Measurements from ENCODE around the gene COL5A1. TPM values are rescaled to one million over a fixed set of nuclear protein-coding genes. Genes with fewer than 3 reads are reported as not detected.

Gene COL5A1
- total RNA-seq, 2 experiments from 2014 or later = 0.09 to 0.16 TPM

DNA sequence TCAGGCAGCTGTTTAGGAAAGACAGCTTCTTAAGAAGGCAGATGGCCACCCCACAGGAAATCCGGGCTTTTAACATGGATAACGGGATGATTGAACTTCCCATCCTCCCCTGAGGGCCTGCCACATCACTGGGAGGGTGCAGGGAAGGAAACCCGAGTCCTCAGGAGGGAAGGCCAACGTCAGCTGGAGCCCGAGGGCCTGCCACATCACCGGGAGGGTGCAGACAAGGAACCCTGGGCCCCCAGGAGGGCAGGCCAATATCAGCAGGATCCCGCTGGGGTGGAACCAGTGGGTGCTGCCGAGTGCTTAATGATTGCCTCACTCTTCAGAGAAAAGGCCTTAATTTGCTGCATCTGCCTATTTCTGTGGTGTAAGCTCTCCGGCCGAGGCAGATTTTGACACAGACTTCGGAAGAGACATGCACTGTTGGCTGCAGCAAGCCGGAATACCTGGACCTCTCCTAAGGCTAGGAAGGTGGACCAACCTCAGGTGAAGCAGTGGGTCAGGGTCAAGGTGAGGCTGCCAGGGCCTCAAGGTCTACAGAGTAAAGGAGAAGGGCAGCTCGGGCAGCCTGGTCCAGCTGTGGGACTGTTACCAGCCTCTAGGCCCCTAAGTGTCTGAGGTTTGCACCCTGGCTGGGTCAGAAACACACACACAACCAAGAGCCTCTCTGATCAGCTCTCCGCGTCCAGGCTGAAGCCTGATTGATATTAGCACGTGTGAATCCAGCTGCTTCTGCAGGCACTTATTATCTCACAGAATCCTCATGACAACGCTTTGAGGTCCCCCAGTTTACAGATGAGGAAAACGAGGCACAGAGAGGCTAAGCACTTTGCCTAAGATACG is 14.8 kb upstream of the COL5A1 start:
- Mint-ChIP-seq H3K27me3 (no peaks in the 10 kb centered on the region), H3K4me1 (no peaks in the 10 kb centered on the region), H3K36me3 (no peaks in the 10 kb centered on the region), H3K9me3 (ENCODE audit: low read depth) (no peaks in the 10 kb centered on the region), H3K4me3 (no peak overlapping the region), H3K27ac (no peak overlapping the region)
- CTCF ChIA-PET = no interaction called here
- ATAC-seq (no peak), DNase-seq (no peak)

DNA sequence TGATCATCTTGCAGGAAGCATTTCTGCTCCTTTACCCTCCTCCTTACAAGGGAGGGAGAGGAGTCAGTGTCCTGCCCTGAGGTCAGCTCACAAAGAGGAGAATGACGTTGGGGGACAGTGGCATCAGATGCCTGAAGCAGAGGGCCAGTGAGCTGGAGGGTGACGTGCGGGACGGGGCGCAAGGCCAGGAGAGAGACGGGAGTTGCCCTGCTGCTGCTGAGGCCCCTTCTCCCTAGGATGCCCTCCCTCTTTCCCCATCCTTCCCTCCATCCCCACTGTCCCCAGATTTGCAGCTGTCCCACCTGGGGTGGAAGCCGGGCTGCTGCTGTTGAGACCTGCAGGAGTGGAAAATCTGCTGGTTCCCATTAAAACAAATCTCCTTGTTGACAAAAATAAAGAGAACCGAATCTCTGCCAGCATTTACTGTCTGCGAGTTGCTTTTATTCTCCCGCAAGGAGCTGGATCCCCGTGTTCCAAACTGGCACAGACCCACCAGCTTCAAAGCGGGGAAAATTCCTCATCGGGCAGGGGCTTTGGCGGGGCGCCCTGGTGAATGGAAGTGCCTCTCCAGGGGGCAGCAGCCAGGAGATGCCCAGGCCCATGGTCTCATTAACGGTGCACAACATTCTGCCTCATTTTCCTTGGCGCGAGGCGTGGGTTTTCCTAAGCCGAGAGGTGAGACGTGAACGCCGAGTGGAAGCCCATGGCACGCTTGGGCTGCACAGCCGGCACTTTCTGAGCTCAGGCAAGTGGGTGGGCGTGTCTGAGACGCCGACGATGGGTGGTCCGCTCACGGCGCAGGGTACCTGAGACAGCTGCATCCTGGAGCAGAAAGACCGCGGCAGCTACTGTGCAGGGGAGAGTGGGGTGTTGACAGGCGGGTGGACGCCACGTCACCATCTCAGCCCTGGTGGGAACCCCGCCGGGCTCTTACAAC is 13.9 kb upstream of the COL5A1 start:
- no peak for ATAC-seq

DNA sequence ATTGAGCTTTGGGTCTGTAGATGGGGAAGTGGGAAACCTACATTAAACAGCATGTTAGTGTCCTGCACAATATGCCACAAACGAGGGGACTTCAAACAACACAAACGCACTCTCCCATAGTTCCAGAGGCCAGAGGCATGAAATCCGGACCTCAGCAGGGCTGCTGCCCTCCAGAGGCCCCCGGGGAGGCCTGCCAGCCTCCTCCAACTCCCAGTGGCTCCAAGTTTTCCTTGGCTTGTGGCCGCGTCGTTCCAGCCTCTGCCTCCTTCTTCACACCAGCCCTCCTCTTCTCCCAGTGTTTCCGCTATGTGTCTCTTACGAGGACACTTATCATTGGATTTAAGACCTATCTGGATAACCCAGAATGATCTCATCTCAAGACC is 13.3 kb upstream of the COL5A1 start:
- DNase-seq (no peak), ATAC-seq (no peak)
- Mint-ChIP-seq H3K9me3 (ENCODE audit: low read depth) (no peaks in the 10 kb centered on the region), H3K27me3 (no peaks in the 10 kb centered on the region), H3K4me3 (no peak overlapping the region), H3K36me3 (no peaks in the 10 kb centered on the region), H3K4me1 (no peaks in the 10 kb centered on the region), H3K27ac (no peak overlapping the region)
- CTCF ChIA-PET = no interaction called here

More for the DNA sequence above, 13.9 kb upstream of the COL5A1 start:
- no peaks in the 10 kb centered on the region for H3K4me1 Mint-ChIP-seq
- no peak for DNase-seq
- H3K9me3 Mint-ChIP-seq (ENCODE audit: low read depth) = no peaks in the 10 kb centered on the region
- CTCF ChIA-PET = no interaction called here
- H3K36me3 Mint-ChIP-seq = no peaks in the 10 kb centered on the region
- H3K4me3 Mint-ChIP-seq = no peak overlapping the region
- no peaks in the 10 kb centered on the region for H3K27me3 Mint-ChIP-seq
- H3K27ac Mint-ChIP-seq = no peak overlapping the region

DNA sequence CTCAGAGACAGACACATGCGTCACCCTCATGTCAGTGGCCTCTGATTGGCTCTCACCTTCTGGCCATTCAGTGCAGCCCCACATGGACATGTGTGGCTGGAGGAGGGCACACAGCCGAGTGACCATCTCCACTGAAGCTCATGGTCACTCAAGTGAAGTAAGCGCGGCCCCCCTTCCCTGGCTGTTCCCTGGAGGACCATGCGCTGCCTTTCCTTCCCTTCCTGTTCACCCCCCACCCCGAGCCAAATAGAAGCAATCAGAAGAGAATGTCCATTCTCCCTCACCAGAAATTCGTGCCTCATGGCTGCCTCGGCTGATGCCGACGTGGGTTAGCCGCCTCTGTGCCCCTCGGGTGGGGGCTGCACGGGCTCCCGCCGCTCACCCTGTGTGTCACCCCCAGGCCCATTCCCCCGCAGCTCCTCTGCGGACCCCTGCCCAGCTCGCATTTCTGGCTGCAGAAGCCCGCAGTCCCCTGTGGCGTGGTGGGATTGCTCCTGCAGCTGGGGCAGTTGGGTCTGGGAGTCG is 12.5 kb upstream of the COL5A1 start:
- Mint-ChIP-seq H3K4me3 (no peak overlapping the region), H3K9me3 (ENCODE audit: low read depth) (no peaks in the 10 kb centered on the region), H3K27me3 (no peaks in the 10 kb centered on the region), H3K36me3 (no peaks in the 10 kb centered on the region), H3K4me1 (no peaks in the 10 kb centered on the region), H3K27ac (no peak overlapping the region)
- CTCF ChIA-PET = no interaction called here
- ATAC-seq = no peak
- DNase-seq = no peak

DNA sequence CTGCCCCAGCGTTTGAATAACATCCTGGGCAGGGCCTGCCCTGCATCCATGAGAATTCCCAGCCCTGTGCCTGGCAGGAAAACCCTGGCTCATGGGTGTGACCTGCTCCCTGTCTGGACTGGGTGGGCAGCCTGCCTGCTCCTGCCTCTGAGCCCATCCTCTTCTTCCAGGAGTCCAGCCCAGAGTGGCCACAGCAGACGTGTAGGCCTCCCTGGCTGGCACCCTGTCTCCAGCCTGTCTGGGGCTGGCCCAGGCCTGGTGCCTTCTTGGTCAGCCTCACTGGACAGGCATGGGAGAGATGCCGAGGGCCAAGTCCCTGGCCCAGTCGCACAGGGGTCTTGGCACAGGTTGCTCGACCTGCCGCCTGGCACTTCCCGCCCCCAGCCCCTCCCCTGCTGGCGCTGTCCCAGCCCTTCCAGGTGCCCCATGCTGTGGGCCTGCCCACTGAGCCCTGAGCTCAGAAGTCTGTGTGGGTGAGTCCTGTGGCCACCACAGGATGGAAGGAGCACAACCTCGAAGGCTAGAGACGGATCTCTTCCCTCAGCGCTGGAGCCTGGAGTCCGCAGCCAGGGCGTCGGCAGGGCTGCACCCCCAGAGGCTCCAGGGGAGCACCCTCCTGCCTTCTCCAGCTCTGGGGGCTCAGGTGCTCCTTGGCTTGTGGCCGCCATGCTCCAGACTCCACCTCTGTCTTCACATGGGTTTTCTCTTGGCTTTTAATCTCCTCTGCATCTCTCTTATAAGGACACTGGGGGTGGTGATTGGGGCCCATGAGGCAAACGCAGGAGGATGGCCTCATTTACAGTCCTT is 11.8 kb upstream of the COL5A1 start:
- DNase-seq (no peak), ATAC-seq (no peak)
- no peak overlapping the region for H3K4me3 Mint-ChIP-seq
- H3K36me3 Mint-ChIP-seq = no peaks in the 10 kb centered on the region
- H3K27ac Mint-ChIP-seq = no peak overlapping the region
- no peaks in the 10 kb centered on the region for H3K27me3 Mint-ChIP-seq
- no peaks in the 10 kb centered on the region for H3K9me3 Mint-ChIP-seq (ENCODE audit: low read depth)
- CTCF ChIA-PET = no interaction called here
- H3K4me1 Mint-ChIP-seq = no peaks in the 10 kb centered on the region

DNA sequence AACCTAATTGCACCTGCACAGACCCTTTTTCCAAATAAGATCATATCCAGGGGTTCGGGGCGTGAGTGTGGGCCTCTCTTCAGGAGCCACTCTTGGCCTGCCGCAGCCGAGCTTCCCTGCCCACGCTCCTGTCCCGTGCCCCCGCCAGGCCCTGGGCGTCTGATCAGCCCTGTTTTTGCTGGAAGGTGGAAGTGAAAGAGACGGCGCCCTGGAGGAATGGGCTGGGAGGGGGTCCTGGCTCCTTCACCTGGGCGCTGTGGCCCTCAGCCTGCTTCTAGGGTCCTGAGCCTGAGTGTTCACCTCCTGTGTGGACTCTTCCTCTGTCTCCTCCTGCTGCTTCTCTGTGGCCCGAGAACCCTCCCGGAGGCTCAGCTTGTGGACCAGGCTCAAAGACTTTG is 11.2 kb upstream of the COL5A1 start:
- ATAC-seq (no peak), DNase-seq (no peak)
- CTCF ChIA-PET = no interaction called here
- Mint-ChIP-seq H3K9me3 (ENCODE audit: low read depth) (no peaks in the 10 kb centered on the region), H3K36me3 (no peaks in the 10 kb centered on the region), H3K27ac (no peak overlapping the region), H3K4me3 (no peak overlapping the region), H3K27me3 (no peaks in the 10 kb centered on the region), H3K4me1 (no peaks in the 10 kb centered on the region)

DNA sequence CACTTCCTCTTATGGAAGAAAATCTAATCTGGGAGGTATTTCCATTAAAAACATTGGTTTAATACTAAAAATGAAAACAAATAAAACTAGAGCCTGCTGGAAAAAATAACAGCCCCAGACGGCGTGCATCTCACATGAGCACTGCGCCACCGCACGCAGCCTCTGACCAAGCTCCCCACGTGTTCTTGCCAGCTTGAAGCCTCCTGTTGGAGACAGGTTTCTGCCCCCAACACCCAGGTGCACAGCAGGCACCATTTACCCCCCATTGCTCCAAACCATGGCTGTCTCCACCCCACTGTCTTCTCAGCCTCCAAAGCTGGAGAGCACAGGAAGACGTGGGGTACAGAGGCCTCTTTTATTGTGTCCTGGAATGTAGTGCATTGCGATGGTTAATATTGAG is 10.7 kb upstream of the COL5A1 start:
- Mint-ChIP-seq H3K9me3 (ENCODE audit: low read depth) (no peaks in the 10 kb centered on the region), H3K27ac (no peak overlapping the region), H3K36me3 (no peaks in the 10 kb centered on the region), H3K27me3 (no peaks in the 10 kb centered on the region), H3K4me3 (no peak overlapping the region), H3K4me1 (no peaks in the 10 kb centered on the region)
- DNase-seq (no peak), ATAC-seq (no peak)
- CTCF ChIA-PET = no interaction called here

DNA sequence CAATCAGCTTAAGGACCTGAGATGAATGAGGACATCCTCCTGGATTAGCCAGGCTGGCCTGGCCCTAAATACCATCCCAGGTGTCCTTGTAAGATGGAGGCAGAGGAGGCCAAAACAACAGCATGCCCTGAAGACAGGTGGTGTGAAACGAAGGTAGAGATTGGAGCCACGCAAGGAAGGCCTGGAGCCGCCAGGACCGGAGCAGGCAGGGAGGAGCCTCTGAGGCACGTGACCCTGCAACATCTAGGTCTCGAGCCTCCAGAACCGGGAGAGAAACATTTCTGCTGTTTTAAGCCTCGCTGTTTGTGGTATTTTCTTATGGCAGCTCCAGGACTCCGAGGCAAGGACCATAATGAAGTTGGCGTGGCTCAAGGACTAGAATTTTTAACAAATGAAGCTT is 9.7 kb upstream of the COL5A1 start:
- H3K4me1 Mint-ChIP-seq = no peaks in the 10 kb centered on the region
- H3K27me3 Mint-ChIP-seq = no peaks in the 10 kb centered on the region
- H3K4me3 Mint-ChIP-seq = no peak overlapping the region
- CTCF ChIA-PET = no interaction called here
- H3K9me3 Mint-ChIP-seq (ENCODE audit: low read depth) = no peaks in the 10 kb centered on the region
- no peak overlapping the region for H3K27ac Mint-ChIP-seq
- ATAC-seq (no peak), DNase-seq (no peak)
- H3K36me3 Mint-ChIP-seq = no peaks in the 10 kb centered on the region

DNA sequence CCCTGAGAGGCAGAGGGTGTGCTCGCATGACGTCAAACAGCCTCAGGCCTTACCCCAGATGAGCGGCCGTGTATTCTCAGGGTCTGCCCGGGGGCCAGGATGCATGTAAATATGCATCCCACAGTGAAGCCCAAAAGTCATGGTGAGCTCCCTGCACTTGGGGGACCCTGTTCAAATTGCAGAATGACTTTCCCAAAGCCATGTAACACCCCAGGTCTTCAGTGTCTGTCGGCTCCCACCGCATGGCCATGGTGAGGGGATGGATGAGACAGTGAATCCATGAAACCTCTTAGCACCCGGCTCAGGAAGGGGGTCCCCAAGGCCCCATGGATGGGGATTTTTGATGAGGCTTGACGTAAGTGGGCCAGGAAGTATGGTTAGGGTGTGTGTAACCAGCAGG is 9.3 kb upstream of the COL5A1 start:
- no peak for DNase-seq
- no peak for ATAC-seq
- Mint-ChIP-seq H3K36me3 (no peaks in the 10 kb centered on the region), H3K27me3 (no peaks in the 10 kb centered on the region), H3K9me3 (ENCODE audit: low read depth) (no peaks in the 10 kb centered on the region), H3K4me1 (no peaks in the 10 kb centered on the region), H3K4me3 (no peak overlapping the region), H3K27ac (no peak overlapping the region)
- CTCF ChIA-PET = no interaction called here

DNA sequence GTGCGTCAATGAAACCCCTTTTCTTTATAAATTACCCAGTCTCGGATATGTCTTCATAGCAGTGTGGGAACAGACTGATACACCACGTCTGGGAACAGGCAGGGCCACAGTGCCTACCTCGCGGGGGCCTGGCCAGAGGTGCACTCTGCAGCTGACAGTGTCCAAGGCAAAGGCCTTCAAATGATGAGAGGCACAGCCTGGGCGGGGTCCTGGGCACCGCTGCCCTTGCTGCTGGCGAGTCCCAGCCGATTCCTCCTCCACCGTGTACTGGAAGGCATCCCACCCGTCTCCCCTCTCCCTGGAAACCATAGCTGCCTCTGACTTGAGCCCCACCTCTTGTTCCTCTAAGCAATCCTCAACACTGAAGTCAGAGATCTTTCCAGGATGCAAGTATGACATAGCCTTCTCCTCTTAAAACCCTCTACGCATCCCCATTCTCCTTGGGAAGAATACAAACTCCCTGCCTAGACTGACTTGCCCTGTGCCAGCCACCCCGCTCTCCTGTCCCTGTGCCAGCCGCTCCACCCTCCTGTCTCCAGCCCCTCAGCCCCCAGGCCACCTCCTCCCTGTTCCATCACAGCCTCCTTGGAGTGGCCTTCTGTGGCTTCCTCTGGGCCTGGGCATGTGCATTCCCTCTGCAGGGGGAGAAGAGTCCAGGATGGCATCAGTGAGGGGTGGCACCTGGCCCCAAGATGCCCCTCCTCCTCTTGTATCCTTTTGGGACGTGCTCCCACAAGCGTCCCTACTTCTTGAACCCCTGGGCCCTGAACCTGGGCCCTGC is 8.1 kb upstream of the COL5A1 start:
- Mint-ChIP-seq H3K27ac (no peak overlapping the region), H3K36me3 (no peaks in the 10 kb centered on the region), H3K4me1 (no peaks in the 10 kb centered on the region), H3K27me3 (no peaks in the 10 kb centered on the region), H3K9me3 (ENCODE audit: low read depth) (no peaks in the 10 kb centered on the region), H3K4me3 (no peak overlapping the region)
- DNase-seq (no peak), ATAC-seq (no peak)
- CTCF ChIA-PET = no interaction called here

DNA sequence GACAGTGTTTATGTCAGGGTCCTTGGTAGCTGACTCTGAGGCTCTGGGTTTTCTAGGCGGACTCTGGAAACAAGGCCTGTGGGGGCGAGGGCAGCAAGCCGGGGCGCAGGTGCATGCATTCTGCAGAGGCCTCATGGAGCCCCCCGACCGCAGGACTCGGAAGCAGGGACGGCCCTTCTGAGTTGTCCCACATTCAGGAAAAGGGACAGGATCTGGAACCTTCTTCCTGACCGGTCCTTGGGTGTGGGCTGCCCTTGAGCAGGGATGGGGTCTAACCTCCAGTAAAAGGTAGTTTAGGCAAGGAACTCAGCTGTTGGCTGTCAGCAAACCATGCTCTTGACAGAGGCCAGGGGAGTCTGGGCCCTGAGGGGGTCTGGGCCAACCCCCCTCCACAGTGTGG is 7.4 kb upstream of the COL5A1 start:
- H3K27ac Mint-ChIP-seq = no peak overlapping the region
- DNase-seq = no peak
- H3K36me3 Mint-ChIP-seq = no peaks in the 10 kb centered on the region
- ATAC-seq = no peak
- no peaks in the 10 kb centered on the region for H3K27me3 Mint-ChIP-seq
- no peak overlapping the region for H3K4me3 Mint-ChIP-seq
- H3K4me1 Mint-ChIP-seq = no peaks in the 10 kb centered on the region
- CTCF ChIA-PET = no interaction called here
- H3K9me3 Mint-ChIP-seq (ENCODE audit: low read depth) = no peaks in the 10 kb centered on the region

DNA sequence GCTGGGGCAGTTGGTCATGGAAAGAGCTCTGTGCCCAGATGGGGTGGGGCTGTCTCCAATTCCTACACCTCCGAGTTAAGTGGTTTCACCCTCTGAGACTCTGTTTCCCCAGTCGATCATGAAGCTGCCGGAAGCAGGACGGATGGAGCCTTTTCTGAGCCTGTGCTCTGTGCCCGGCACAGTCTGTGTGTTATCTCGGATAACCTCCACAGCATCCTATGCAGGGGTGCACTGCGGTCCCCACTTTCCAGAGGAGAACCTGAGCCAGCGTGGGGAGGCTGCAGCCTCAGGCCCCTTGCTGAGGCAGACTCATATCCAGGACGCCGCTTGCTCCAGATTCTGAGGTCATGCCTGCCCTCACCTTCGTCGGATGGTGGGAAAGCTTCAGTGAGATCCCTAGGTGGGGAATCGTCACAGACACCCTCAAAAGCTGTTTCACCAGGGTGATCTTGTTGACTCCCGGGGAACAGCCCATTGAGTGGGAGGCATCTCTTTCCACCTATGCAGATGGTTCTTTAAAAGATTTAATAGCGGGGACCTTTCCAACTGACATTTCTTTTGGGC is 6.9 kb upstream of the COL5A1 start:
- H3K4me1 Mint-ChIP-seq = no peaks in the 10 kb centered on the region
- CTCF ChIA-PET = no interaction called here
- no peaks in the 10 kb centered on the region for H3K9me3 Mint-ChIP-seq (ENCODE audit: low read depth)
- H3K4me3 Mint-ChIP-seq = no peak overlapping the region
- DNase-seq (no peak), ATAC-seq (no peak)
- H3K27me3 Mint-ChIP-seq = peaks cover under 1% of the 10 kb centered on the region
- H3K36me3 Mint-ChIP-seq = no peaks in the 10 kb centered on the region
- H3K27ac Mint-ChIP-seq = no peak overlapping the region
